Kidney epithelial cell (primary cell): ENCODE results near the gene TSHZ3. TPM values are rescaled to one million over a fixed set of nuclear protein-coding genes. Genes with fewer than 3 reads are reported as not detected.

Experiments used
- DNase-seq: peaks from one replicate; pipeline ENCODE4 v3.0.0-alpha.2; 2010; ENCODE audit warnings: low read depth
- H3K27me3 ChIP-seq: 2 replicates; pipeline ENCODE4 v1.6.0; 2011; ENCODE audit warnings: low read length; ENCODE audit not compliant: control insufficient read depth, insufficient read depth
- H3K36me3 ChIP-seq: 2 replicates; pipeline ENCODE4 v1.5.1; 2011; ENCODE audit warnings: low read length; ENCODE audit not compliant: control insufficient read depth, insufficient read depth
- H3K4me3 ChIP-seq: 2 replicates; pipeline ENCODE4 v1.5.1; 2011; ENCODE audit warnings: low read depth, mild to moderate bottlenecking, control low read depth, low read length
- total RNA-seq: library from RNA; depleted of rRNA; stranded (reverse); fragments of >200 nt; gene quantifications from 2 replicates; pipeline ENCODE4 v1.2.3, GENCODE V29; 2015
- TF ChIP-seq, protein P1 (sequence below): IDR thresholded peaks from 2 replicates; pipeline ENCODE4 v1.5.1; 2011; ENCODE audit warnings: mild to moderate bottlenecking, moderate library complexity, low read length, control low read depth, inconsistent platforms; ENCODE audit not compliant: insufficient read depth, poor library complexity, severe bottlenecking

The TSHZ3 gene
- total RNA-seq, 1 donor from 2014 or later = 2.4 TPM

DNA sequence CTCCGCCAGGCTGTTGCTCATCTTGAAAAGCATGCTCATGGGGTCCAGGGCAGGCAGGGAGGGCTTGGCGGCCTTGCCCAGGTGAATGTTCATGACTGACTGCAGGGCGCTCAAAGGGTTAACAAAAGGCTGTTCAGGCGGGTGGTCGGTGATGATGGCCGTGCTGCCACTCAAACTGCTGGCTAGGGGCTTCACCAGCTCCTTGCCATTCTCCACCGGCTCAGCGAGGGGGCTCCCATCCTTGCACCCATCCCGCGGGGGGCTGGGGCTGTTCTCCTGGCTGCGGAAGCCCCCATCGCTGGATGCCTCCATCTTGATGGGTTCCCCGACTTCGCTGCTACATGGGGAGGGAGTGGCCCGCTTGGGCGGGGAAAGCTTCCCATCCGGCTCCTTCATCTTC is 71.7 kb downstream of the TSHZ3 start:
- Histone ChIP-seq H3K27me3 (no peaks in the 10 kb centered on the region), H3K4me3 (no peak overlapping the region), H3K36me3 (no peaks in the 10 kb centered on the region)
- DNase-seq = no peak
- TF ChIP-seq, protein P1, sequence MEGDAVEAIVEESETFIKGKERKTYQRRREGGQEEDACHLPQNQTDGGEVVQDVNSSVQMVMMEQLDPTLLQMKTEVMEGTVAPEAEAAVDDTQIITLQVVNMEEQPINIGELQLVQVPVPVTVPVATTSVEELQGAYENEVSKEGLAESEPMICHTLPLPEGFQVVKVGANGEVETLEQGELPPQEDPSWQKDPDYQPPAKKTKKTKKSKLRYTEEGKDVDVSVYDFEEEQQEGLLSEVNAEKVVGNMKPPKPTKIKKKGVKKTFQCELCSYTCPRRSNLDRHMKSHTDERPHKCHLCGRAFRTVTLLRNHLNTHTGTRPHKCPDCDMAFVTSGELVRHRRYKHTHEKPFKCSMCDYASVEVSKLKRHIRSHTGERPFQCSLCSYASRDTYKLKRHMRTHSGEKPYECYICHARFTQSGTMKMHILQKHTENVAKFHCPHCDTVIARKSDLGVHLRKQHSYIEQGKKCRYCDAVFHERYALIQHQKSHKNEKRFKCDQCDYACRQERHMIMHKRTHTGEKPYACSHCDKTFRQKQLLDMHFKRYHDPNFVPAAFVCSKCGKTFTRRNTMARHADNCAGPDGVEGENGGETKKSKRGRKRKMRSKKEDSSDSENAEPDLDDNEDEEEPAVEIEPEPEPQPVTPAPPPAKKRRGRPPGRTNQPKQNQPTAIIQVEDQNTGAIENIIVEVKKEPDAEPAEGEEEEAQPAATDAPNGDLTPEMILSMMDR = no peak

DNA sequence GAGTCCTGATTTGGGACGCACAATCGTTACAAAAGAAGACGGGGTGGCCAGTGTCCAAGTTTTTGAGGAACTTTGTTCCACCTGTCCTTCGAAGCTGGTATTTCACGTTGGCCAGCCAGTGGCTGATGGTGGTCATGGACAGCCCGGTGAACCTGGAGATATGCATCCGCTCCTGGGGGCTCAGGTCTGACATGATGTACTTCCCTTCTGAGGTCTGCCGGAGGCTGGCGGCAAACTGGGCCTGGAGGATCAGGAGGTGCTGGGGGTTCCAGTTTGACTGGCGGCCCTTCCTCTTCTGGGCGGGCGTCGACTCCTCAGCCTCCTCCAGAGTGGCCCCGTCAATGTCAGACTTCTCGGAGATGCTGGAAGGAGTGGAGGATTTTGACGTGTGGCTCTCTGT is 72.4 kb downstream of the TSHZ3 start:
- H3K36me3 ChIP-seq = no peaks in the 10 kb centered on the region
- no peak for DNase-seq
- TF ChIP-seq, protein P1 = no peak
- no peaks in the 10 kb centered on the region for H3K27me3 ChIP-seq
- no peak overlapping the region for H3K4me3 ChIP-seq

DNA sequence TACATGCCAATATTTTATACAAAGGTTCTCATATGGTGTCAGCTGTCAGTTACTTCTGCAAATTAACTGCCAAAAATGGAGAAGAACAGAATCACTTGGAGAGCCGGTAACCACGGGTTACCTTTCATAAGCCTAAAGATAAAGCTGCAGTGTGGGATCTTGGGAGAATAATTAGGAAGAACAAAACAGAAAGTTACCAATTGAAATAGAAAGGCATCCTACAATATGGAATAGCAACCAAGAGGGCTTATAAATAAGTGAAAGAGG is 74.2 kb downstream of the TSHZ3 start:
- no peaks in the 10 kb centered on the region for H3K27me3 ChIP-seq
- TF ChIP-seq, protein P1 = no peak
- no peak for DNase-seq
- H3K36me3 ChIP-seq = no peaks in the 10 kb centered on the region
- H3K4me3 ChIP-seq = no peak overlapping the region

DNA sequence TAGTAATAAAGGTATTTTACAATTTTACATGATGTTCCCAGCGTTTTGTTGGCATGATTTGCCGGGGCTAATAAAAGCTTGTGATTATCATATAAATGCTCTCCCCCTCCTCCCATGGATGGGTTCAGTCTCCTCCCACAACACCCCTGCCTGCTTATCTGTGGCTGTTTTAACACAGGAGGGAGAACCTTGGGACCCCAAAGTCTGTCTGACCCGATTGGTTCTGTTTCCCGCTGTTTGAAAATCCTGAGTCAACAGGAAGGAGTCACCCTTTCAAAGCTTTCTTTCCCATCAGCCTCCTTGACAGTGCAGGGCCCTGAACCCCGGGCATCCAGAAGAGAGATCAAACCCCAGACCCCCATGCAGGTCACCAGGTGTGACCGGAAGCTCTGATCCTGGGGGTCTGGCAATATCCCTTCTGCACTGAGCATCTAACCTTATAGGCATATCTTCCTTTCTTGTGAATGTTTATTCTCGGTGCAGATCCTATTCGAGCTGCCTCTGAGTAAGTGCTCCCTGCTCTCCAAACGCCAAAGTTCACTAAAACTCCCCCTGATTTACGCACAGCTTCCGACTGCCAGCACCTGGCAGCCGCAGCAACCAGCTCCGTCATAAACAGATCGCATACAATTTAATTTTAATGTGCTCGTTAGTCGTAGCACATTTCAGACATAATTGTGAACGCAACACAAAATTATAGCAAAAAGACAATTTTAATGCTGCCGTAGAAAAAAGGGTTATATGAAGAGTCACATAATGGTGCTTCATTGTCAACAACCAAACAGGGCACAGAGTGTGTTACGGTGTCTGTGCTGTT is 74.8 kb downstream of the TSHZ3 start:
- TF ChIP-seq, protein P1 = no peak

DNA sequence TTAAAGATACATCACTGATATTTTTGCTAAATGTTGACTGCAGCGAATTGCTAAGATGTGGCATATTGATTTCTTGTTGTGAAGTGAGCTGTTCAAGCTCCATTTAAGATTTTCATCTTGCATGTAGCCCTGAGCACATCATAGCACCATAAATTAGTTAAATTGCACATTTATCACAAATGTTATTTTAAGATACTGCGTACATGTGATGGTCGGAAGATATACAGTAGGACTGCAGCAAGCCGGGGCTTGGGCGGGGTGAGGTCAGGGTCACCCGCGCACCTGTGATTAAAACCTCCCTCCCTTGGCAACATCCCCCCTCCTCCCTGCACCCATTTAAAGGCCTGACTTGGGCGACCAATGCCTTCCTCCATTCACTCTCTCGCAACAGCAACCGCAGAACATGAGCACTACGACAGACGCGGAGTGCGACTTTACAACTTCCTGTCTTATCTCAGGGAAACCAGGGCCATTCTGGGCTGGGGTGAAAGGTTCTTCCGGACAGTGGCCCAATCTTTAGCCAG is 76.6 kb downstream of the TSHZ3 start:
- DNase-seq = no peak
- peaks cover 4% of the 10 kb centered on the region for H3K27me3 ChIP-seq
- no peak overlapping the region for H3K4me3 ChIP-seq
- TF ChIP-seq, protein P1 = no peak
- no peaks in the 10 kb centered on the region for H3K36me3 ChIP-seq

More for the DNA sequence above, 74.8 kb downstream of the TSHZ3 start:
- no peak overlapping the region for H3K4me3 ChIP-seq
- DNase-seq = no peak
- no peaks in the 10 kb centered on the region for H3K36me3 ChIP-seq
- no peaks in the 10 kb centered on the region for H3K27me3 ChIP-seq
